Cardiac muscle cell (in vitro differentiated cells and primary cell): ENCODE measurements around the gene ZNF771. TPM values are rescaled to one million over a fixed set of nuclear protein-coding genes. Genes with fewer than 3 reads are reported as not detected.

Experiments used
- DNase-seq, 2 donors: peaks; one replicate each; pipeline versions ENCODE4 v3.0.0 to v3.0.0-alpha.2; 2010 to 2017; ENCODE audit warnings: low read depth in 1 of 2, low spot score in 1 of 2
- H3K27ac ChIP-seq: fragments of 200-600 bp; sonication (generic); 2 replicates; pipeline ENCODE4 v1.5.1; 2016
- H3K27me3 ChIP-seq: fragments of 200-600 bp; sonication (generic); 2 replicates; pipeline ENCODE4 v1.6.0; 2016; ENCODE audit warnings: control low read depth
- H3K36me3 ChIP-seq: fragments of 200-600 bp; sonication (generic); 2 replicates; pipeline ENCODE4 v1.5.1; 2016; ENCODE audit warnings: control low read depth
- H3K4me1 ChIP-seq: fragments of 200-600 bp; sonication (generic); 2 replicates; pipeline ENCODE4 v1.8.1; 2017; ENCODE audit warnings: low read depth, mild to moderate bottlenecking, mixed run types
- H3K4me3 ChIP-seq: fragments of 200-600 bp; sonication (generic); 2 replicates; pipeline ENCODE4 v1.5.1; 2016; ENCODE audit warnings: mild to moderate bottlenecking
- H3K9me3 ChIP-seq: fragments of 200-600 bp; sonication (generic); 2 replicates; pipeline ENCODE4 v1.5.1; 2017; ENCODE audit warnings: low read depth, mild to moderate bottlenecking, control low read depth
- polyA plus RNA-seq: library from polyadenylated mRNA; unstranded; fragments of >200 nt; fragmentation: Nextera tagmentation; extraction: Ambion mirVana; gene quantifications from 2 replicates; pipeline ENCODE4 v1.2.1, GENCODE V29; 2016
- total RNA-seq: library from RNA; depleted of rRNA; stranded (reverse); fragments of >200 nt; gene quantifications from 2 replicates; pipeline ENCODE4 v1.2.3, GENCODE V29; 2016
- TF ChIP-seq, protein P1 (sequence below): IDR thresholded peaks from 2 replicates; pipeline ENCODE4 v1.5.1; 2012; ENCODE audit warnings: low read depth, mild to moderate bottlenecking, low read length

Gene ZNF771
- total and polyA plus RNA-seq, 2 experiments from 2014 or later: 31.5 to 36.1 TPM

DNA sequence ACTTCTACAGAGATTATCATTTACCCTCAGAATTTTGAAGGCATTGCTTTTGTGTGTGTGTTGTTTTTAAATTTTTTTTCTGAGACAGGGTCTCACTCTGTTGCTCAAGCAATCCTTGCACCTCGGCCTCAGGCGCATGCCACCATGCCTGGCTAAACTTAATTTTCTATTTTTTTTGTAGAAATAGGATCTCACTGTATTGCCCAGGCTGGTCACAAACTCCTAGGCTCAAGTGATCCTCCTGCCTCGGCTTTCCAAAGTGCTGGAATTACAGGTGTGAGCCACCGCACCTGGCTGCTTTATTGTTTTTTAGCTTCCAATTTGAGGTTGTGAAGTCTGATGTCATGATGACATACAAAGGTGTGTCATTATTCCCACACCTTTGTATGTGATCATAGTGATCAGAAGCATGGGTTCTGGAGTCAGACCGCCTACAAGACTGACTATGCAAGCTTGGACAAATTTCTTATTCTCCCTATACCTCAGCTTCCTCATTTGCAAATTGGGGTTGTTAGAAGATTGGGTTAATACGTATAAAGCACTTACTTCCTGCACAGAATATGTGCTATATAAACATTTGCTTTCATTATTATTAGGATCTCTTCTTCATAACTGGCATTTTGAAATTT, 32.4 kb downstream of the ZNF771 start:
- H3K27ac ChIP-seq: no peak overlapping the region
- H3K4me1 ChIP-seq: no peaks in the 10 kb centered on the region
- H3K9me3 ChIP-seq: no peaks in the 10 kb centered on the region
- no peak overlapping the region for H3K4me3 ChIP-seq
- no peaks in the 10 kb centered on the region for H3K27me3 ChIP-seq
- DNase-seq: no peak
- peaks cover 4% of the 10 kb centered on the region for H3K36me3 ChIP-seq
- TF ChIP-seq, protein P1, sequence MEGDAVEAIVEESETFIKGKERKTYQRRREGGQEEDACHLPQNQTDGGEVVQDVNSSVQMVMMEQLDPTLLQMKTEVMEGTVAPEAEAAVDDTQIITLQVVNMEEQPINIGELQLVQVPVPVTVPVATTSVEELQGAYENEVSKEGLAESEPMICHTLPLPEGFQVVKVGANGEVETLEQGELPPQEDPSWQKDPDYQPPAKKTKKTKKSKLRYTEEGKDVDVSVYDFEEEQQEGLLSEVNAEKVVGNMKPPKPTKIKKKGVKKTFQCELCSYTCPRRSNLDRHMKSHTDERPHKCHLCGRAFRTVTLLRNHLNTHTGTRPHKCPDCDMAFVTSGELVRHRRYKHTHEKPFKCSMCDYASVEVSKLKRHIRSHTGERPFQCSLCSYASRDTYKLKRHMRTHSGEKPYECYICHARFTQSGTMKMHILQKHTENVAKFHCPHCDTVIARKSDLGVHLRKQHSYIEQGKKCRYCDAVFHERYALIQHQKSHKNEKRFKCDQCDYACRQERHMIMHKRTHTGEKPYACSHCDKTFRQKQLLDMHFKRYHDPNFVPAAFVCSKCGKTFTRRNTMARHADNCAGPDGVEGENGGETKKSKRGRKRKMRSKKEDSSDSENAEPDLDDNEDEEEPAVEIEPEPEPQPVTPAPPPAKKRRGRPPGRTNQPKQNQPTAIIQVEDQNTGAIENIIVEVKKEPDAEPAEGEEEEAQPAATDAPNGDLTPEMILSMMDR: no peak

DNA sequence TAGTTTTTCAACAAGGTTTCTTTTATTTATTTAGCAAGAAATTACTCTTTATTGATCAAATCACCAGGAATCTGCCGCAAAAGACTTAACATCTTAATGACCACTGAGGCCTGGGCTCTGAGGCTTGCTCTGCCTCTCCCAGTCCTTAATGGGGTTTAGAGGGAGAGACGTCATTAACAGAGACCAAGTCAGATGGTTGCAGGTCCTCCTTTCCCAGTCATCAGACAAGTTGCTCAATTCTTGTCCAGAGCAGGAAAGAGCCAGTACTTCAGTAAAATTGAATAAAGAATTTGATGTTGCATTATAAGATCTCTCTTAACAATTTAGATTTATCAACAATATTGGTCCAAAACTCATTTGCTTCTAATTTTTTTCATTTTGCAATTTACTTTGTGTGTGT, 36.2 kb downstream of the ZNF771 start:
- H3K4me3 ChIP-seq: no peak overlapping the region
- TF ChIP-seq, protein P1: no peak

DNA sequence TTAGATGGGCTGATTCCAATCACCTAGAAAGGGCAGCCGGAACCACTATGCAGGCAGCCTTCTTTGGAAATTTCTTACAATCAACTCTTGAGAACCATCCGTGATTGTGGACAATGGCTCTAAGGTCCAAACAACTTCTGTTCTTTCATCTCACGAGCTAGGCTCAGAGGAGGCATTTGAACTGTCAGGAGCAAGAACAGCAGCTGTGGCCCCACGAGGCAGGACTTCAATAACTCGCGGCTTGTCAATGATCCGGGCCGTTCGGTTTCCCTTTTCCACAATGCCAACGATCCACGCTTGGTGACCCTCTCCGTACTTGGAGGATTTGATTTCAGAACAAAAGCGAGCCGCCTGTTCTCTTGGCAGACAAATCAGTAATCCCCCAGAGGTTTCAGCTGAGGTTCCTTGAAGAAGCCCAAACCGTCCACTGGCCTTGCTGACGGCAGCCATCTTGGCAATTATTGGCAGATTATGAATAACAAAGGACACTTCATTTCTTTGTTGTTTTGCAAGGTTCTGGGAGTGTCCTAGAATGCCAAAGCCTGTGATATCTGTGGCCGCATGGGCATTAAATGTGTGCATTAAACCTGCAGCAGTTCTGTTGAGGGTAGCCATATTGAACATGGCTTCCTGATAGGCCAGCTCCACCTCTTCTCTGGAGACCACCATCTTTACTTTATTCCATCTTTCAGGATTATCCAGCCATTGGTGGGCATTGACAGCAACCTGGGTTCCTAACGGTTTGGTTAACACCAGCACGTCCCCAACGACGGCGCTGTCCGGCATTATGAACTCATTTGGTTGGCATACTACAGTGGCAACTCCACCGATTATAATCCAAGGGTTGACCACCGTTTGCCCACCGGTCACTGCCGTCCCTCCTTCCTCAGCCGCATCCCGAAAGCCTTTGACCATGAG, 37.1 kb downstream of the ZNF771 start:
- Histone ChIP-seq H3K27ac (peak overlapping the region; percentile 93), H3K36me3 (peaks cover 4% of the 10 kb centered on the region), H3K4me1 (no peaks in the 10 kb centered on the region), H3K4me3 (peak overlapping the region; percentile 85), H3K9me3 (no peaks in the 10 kb centered on the region), H3K27me3 (no peaks in the 10 kb centered on the region)
- TF ChIP-seq, protein P1: no peak
- no peak for DNase-seq

More for the DNA sequence above, 36.2 kb downstream of the ZNF771 start:
- Histone ChIP-seq H3K36me3 (peaks cover 4% of the 10 kb centered on the region), H3K4me1 (no peaks in the 10 kb centered on the region), H3K27me3 (no peaks in the 10 kb centered on the region), H3K27ac (no peak overlapping the region), H3K9me3 (no peaks in the 10 kb centered on the region)
- DNase-seq: no peak

DNA sequence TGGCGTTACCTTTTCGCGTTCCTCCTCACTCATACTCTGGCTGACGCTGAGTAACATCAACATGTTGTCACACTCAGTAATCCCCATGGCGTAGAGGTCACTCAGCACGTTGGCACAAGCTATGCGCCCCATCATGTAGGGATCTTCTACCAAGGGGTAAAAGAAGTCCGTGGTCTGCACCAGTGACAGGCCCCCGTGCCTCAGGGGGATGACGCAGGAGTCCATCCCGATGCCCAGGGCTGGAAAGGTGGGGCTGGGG, 37.7 kb downstream of the ZNF771 start:
- Histone ChIP-seq H3K4me1 (no peaks in the 10 kb centered on the region), H3K9me3 (no peaks in the 10 kb centered on the region), H3K27ac (peak overlapping the region; percentile 93), H3K36me3 (peaks cover 4% of the 10 kb centered on the region), H3K4me3 (peak overlapping the region; percentile 85), H3K27me3 (no peaks in the 10 kb centered on the region)
- TF ChIP-seq, protein P1: no peak
- no peak for DNase-seq

DNA sequence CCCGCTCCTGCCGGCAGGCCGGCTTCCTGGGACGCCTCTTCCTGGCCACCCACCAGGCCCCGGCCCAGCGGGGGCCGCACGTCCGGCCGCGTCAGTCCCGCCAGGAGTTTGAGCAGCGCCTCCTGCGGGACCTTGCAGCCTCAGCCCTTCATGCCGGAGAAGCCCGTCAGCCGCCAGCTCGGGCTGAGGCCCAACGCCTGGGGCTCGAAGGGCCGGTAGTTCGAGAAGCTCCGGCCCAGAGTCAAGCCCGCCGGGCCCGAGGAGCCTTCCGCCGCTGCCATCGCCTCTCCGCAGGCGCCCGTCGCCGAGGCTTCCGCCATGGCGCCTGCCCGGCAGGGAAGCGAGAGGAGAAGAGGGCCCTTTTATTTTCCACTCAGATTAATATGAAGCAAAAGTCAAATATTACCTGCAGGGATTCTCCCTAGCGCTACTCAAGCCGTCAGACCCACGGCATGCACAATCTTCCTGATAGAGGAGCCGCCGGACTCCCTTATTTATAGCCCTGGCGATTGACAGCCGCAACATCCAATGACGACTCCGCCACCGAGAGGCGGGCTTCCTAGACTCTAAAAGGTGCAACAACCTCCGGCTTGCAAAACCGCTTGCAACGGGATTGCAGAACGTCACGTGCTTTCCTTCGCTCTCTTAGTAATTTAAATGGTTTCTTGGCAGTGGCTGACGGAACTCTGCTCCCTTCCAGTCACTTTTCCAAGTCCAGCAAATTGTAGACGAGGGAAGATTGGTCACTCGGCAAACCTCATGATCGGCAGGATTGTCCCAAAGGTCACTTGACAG, 38.2 kb downstream of the ZNF771 start, which contains the start of gene SEPHS2:
Gene SEPHS2, minus strand, starts transcription at position 467 of the 795 bp plus-strand sequence. Its CDS starts 147 bp downstream, at position 320.
- Histone ChIP-seq H3K4me3 (peak within 1 kb of the TSS; percentile 85), H3K27me3 (no peaks in the 10 kb centered on the region), H3K9me3 (no peaks in the 10 kb centered on the region), H3K4me1 (no peaks in the 10 kb centered on the region), H3K27ac (peak within 1 kb of the TSS; percentile 93), H3K36me3 (peaks cover 4% of the 10 kb centered on the region)
- DNase-seq: peak; percentile 96 to 99
- TF ChIP-seq, protein P1: peak; percentile 48
